GM10847 (cell line): ENCODE measurements around the gene KLHDC7B.
A peak's percentile ranks its signal among the peaks of the same experiment; 100 is the strongest.

Experiments used
- POLR2A ChIP-seq: IDR thresholded peaks from 2 replicates; pipeline ENCODE4 v1.6.1; 2011; ENCODE audit not compliant: insufficient read length; ENCODE audit errors: extremely low read depth

Gene KLHDC7B

DNA sequence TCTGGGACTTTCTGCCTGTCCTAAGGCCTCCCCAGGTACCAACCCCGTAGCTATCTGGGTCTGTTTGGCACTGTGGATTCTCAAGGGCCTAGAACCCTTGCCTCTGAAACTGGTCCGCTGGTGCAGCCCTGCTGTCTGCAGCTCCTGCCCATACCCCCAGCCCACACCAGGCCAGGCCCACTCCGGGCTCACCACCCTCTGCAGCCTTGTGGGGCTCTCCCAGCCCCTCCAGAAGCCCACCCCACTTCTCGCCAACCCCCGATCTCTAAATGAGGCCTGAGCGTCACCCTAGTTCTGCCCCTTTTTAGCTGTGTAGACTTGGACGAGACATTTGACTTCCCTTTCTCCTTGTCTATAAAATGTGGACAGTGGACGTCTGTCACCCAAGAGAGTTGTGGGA, 4.7 kb downstream of the KLHDC7B start:
- TF ChIP-seq POLR2A, result no peak

DNA sequence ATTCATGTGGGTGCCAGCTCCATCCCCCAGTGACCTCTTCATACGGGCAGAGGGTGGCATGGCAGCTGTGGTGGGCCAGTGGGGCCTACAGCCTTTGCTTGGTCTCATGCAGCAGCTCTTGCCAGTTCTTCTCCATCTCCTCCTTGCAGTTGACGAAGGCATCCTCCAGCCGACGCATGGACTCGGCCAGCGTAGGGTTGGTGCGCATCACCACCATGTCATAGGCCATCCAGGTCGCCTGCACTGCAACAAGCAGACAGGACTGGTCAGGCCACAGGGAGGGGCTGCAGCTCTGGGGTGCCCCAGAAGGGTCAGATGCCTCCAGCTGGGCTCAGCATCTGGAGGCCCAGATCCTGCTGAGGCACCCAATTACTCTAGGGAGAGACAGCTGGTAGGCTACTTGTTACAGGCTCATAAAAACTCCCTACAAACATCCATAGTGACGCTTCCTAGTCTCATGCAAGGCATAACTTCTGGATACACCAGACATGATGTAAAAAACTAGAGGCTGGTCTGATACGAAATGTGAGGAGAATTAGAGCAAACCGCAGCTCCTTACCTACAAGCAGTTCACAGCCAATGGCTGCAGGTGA, 5.6 kb downstream of the KLHDC7B start:
- TF ChIP-seq POLR2A, result no peak

DNA sequence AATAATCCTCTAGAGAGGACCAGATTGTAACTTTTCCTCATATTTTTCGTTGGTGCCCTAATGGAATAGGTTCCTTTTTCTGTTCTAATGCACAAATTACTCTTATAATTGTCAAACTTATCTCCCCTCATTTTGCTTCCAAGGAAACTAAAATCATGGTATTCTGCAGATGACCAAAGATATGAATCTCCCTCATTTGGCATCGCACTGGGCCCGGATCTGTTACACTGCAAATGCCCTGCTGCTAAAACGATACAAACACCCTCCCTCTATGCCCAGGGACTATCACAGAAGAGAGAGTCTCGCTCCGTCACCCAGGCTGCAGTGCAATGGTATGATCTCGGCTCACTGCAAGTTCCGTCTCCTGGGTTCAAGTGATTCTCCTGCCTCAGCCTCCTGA, 7.6 kb downstream of the KLHDC7B start:
- TF ChIP-seq POLR2A, result no peak

DNA sequence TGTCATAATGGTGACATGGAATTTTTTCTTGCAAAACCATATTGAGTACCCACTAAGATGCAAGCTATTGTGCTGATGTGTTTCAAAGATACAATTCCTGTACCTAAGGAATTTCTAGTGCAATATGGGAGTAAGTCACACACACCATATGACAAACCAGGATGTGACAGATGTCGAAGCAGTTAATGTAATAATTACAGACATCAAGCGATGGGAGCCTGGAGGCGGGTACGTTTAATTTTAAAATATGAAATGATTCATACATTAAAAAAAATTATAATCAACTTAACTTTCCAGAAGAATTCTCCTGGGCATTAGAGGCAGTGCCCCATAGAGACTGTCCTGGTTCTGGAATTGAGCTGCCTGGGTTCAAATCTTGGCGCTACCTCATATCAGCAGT, 11.0 kb downstream of the KLHDC7B start:
- TF ChIP-seq POLR2A, result no peak

DNA sequence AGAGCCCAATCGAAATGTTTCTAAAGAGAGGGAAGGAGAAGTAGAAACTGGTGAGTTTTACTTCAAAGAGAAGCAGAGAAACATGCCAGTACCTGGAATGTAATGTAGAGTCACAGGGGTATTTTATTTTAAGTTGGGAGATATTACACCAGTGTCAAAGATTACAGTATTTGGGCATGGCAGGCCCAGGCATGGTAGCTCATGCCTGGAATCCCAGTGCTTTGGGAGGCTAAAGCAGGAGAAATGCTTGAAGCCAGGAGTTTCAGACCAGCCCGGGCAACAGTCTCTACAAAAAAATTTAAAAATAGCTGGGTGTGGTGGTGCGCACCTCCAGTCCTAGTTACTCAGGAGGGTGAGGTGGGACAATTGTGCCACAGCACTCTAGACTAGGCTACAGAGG, 14.3 kb downstream of the KLHDC7B start:
- no peak for TF ChIP-seq POLR2A

DNA sequence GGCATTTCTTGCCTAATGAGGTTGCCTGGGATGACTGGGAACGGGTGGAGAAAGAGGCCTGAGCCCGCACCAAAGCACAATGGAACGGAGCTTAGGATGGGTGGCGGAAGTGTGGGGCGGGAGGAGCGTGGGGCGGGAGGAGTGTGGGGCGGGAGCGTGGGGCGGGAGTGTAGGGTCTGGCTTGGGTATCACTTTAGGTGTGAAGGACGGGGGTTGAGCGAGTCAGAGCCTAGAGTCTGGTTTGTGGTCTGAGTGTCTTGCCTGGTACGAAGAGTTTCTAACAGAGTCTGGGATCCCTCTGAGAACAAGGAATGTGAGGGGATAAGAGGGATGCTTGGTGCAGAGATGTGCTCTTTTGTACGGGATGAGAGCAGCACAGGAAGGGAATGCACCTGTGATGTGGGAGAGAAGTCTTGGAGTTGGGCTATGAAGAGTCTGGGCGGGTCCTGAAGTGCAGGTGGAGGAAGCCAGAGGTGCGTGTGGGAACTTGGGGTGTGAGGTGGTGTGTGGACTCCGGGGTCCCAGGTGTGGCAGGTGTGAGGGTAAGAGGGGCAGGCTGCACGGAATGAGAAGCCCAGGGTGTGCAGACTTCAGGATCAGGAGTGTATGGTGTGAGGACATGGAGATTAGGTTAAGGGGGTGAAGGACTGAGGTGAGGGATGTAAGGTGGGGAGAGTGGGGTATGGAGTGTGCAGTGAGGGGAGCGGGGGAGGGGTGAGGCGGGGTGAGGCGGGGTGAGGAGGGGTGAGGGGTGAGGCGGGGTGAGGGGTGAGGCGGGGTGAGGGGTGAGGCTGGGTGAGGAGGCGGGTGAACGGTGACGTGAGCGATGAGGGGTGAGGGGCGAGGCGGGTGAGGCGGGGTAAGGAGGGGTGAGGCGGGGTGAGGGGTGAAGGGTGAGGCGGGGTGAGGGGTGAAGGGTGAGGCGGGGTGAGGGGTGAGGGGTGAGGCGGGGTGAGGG, 16.0 kb downstream of the KLHDC7B start:
- TF ChIP-seq POLR2A, result no peak

DNA sequence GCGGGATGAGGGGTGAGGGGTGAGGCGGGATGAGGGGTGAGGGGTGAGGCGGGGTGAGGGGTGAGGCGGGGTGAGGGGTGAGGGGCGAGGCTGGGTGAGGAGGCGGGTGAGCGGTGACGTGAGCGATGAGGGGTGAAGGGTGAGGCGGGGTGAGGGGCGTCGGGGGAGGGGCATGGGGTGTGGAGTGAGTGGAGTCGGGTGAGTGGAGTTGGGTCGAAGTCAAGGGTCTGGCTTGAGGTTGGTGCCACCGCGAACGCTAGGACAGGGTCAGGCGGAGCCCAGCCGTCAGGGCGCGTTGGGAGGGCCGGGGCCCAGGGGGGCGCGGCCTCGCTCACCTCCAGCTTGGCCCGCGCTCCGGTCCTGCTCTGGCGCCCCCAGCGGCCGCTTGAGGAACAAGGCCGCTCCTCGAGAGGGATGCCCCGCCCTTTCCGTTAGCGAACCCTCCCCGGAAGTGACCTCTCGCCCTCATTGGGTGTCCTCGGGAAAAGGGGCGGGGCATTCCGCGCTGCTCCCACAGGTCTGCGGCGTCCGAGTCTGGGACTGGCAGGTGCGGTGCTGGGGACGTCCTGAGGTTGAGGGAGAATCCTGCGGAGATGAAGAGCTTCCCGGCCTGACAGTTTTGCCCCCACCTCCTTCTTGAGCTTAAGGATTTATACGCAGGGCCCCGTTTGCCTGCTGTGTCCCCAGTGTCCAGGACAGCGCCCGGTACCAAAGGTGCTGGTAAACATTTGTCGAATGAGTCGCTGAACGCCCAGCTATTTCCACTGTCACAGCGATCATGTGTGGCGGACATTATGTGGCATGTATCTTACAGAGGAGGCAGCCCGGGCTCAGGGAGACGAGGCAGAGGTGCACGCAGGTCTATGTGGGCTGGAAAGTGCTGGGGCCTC, 17.1 kb downstream of the KLHDC7B start, which contains the start of gene SYCE3:
TSS of gene SYCE3 (minus strand) at position 397 of the 890 bp plus-strand sequence. CDS start 6,514 bp downstream, outside the sequence.
- TF ChIP-seq POLR2A, result peak; percentile 62

DNA sequence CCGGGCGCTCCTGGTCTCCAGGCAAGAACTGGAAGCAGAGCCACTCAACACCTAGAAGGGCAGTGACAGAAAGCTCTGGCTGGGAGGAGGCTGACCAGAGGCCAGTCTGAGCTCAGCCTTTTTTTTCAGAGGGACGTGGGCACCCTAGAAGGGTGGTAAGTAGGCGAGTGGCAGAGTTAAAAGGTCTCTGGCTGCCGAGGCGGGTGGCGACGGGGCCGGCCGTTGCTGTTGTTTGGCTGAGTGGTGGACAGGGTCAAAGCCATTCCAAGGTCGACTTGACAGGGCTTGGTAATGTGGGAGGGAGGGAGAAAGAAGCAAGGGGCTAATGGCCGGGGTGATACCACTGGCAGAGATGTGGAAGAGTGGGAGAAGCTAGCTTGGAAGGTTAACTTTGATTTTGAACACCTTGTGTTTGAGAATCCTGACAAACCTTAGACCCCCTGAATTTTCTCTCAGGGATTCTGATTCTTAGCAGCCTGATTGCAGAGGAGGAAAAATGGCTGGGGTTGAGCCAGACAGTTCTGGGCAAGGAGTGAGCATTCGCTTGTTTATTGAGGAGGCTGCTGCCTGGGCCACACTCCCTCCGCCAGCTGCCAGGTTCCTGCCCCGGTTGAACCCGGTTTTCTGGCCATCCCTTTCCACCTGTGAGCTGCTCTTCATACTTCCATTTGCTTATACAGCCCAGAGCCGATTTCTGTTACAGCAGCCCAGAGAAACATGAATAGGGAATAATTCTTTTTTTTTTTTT, 17.9 kb downstream of the KLHDC7B start:
- TF ChIP-seq POLR2A, result no peak

DNA sequence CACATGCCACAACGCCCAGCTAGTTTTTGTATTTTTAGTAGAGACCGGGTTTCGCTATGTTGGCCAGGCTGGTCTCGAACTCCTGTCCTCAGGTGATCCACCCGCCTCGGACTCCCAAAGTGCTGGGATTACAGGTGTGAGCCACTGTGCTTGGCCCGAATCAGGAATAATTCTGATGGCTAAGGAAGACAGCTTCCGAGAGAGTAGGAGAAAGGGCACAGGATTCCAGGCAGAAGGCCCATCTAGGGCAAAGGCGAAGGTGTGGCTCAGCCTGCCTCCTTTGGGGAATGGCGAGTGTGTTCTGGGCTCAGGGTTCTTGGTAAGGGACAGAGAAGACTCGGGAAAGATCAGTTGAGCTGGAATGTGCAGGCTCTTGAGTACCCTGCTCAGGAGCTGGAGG, 18.6 kb downstream of the KLHDC7B start:
- no peak for TF ChIP-seq POLR2A

DNA sequence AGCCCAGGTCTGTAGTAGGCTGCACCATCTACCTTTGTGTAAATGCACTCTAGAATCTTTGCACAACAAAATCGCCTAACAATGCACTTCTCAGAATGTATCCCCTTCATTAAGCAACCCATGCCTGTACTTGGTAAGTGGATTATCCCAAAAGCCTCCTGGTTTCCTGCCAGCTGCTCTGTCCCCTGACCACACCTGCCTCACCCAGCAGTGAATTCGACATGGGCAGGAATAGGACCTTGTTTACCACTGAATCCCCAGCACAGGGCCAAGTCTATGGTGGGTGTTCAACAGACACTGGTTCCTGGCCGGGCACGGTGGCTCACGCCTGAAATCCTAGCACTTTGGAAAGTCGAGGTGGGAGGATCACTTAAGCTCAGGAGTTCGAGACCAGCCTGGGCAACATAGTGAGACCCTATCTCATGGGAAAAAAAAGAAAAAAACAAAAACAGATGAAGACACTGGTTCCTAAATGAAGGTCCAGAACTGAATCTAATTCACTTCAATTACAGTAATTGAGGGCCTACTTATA, 22.1 kb downstream of the KLHDC7B start:
- no peak for TF ChIP-seq POLR2A

DNA sequence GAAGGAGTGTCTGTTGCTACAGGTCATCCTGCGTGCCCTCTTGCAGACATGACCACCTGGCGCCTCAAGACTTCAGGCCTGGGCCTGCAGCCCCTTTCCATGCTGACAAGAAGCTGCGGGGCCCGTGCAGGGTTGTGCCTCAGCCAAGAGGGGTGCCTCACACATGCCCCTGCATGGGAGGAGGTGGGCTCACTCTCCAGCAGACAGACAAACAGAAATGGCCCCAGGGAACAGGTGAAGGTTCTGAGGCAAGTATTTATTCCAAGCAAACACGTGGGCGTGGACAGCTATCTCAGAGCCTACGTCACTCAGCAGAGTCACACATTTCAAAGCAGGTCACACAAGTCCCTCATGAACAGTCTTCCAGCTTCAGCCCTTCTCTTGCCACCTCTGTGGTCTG, 22.9 kb downstream of the KLHDC7B start:
- TF ChIP-seq POLR2A, result no peak

DNA sequence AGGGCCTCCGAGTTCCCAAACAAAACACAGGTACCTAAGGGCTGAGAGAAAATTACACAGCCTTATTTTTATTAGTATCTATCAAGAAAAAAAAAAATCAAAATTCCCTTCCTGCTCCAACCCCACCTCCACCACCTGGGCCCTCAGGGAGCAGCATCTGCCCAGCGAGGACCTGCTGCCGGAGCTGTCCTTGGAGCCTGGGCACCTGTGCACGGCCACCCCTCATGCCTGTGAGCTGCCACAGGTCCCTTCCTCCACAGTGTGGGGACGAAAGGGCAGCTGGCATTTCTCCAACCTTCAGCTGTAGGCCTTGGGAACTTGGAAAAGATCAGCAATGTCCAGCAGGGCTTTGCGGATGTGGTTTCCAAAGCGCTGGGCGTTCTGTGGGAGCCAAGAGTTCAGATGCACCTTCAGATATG, 23.4 kb downstream of the KLHDC7B start:
- no peak for TF ChIP-seq POLR2A

DNA sequence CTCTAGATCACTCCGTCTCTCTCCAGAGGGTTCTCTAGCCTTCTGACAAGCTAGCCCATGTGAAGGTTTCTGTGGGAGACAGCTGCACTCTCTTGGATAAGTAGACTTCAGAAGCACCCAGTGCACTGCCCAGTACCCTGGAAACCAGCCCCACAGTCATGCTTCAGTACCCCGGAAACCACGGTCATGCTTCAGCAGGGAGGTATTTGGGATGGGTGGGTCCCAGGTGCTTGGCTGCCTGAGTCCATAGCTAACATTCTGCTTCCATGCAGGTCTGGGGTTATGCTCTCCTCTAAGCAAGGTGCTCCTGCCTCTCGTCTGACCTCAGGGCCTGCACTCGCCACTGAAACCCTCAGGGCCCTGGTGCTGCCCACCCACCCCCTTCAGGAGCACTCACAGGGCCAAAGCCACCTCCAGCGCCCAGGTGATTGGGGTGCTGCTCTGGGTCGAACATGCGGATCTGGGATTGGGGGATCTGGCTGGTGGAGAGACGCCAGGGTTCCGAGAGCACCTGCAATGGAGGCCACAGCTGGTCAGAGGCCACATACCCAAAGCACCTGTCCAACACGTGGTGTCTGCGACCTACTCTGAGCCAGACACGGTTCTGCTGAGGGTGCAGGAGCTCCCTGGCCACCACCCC, 24.3 kb downstream of the KLHDC7B start:
- no peak for TF ChIP-seq POLR2A

DNA sequence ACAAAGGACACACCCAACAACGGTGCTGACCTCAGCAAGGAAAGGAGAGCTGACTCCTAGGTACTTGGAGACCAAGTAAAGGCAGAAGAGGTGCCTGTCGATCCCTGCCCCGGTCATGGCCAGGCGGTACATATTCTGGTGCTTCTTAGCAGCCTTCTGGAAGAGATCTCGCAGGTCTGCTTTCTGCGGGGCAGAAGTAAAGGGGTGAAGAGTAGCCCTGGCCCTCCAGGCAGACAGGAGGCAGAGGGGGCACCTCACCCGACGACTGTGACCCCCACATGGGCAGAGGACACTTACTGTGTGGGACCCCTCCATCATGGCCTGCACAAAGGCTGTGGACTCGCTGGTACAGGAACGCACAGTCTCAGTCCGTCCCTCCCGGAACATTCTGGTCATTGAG, 25.2 kb downstream of the KLHDC7B start:
- TF ChIP-seq POLR2A, result no peak
